NK-92 treated with Interleukin-12 subunit alpha and Interleukin-12 subunit beta, amount 100 ng/mL, for 24 hours (cell line): ENCODE measurements around the gene CCDC154.

Experiments
- DNase-seq: peaks from one replicate; lab custom pipeline; 2025; lab: John Stamatoyannopoulos, UW

CCDC154 gene

DNA sequence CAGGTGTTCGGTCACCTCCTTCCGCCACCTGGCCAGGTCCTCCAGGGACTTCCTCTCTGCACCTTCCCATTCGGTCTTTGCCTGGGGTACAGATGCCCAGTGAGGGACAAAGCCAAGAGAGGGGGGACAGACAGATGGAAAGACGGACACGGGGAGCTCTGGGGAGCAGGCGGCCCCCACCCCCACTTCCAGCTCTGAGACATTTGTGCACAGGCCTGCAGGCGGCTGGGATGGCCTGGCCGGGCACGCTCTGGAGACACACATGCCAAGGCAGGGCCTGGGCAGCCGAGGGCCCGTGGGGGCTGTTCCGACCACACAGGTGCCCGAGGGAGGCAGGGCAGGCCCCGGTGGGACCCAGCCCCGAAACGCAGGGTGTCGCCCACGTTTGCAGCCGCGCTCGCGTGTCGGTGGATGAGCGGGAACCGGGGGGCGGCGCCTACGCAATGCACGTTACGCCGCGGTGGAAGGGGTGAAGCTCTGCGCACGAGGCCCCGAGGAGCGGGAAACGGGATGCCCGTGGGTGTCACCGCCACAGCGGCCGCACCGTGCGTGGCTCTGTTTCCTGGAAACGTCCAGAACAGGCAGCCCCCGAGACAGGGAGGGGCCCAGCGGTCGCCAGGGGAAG, 7.5 kb downstream of the CCDC154 start:
- DNase-seq = no peak

DNA sequence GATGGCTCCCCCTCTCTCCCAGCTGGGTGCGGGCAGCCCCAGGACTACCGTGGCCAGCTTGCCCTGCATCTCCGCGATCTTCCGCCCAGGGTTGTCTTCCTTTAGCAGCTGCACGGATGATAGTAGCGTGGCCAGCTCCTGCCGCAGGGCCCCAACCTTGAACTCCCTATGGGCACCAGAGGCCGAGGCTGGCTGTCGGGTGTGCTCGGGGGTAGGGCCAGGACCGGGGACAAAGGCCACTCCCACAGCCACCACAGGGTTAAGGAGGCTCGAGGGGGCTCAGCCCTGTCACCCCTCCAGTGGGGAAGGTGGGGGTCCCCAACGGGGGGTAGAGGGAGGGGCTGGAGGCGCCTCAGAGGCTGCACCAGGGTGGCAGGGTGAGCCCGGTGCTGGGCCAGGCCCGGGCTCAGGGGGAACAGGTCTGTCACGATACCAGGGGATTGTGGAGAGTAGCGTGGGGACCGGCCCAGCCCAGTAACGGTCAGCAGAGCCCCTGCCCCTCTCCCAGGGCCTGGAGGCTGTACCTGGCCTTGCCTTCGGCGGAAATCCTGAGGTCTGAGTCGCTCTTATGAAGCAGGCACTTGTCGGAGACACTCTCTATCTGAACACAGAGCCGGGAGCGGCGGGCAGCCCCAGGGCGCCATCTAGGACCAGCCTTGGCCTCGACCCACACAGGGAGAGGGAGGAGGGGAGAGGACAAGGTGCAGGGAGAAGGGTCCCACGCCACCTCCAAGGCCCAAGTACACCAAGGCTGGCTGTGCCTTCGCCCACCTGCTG, 8.2 kb downstream of the CCDC154 start:
- no peak for DNase-seq

DNA sequence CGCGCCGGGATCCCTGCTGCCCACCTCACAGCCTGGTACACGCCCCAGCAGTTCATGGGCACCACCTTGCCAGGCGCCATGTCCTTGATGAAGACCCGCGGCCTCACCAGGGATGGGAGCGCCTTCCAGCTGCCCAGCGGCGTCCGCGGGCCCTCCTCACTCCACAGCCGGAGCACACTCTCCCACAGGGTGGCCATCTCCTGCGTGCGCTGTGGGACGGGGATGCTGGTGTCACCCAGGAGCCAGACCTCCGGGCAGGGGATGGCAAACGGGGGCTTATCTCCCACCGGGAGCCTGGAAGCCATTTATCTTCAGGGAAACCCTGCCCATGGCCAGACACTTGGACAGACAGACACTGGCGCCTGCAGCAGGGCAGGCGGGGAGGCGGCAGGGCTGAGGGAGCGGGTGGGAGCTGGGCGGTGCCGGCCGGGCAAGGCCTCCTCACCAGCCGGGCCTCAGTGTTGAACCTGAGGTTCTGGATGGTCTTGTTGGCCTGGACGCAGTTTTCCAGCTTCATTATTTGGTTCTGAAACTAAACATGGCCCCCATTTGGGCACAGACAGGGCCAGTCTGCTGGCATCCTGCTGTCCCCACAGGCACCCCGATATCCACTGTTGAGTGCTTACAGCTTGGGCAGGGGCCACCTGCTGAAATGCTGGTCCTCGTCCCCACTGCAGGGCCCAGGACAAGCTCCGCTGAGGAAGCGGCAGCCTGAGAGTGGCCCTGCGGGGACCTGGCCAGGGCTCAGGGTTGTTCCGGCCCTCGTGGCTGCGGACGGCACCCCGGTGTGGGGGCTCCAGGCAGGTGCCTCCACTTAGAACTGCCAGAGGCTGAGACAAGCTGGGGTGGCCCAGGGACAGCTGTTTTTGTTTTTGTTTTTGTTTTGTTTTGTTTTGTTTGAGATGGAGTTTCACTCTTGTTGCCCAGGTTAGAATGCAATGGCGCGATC, 9.4 kb downstream of the CCDC154 start:
- DNase-seq = no peak

DNA sequence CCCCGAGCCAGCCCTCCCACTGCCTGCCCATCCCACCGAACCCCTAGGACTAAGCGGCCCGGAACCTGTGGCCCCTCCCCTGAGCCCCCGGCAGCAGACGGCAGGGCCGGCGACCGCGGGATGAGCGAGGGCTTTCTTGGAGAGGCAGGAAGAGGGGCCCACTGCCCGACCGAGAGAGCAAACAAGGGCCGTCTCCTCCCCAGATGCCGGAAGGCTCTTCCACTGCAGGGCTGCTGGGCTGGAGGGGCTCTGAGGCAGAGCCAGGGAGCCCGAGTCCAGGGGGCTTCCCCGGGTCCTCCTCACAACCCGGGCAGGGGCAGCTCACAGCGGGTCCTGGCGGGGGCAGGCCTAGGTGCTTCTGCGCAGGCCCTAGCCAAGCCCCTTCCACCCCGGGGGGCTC, 10.6 kb downstream of the CCDC154 start:
- no peak for DNase-seq

DNA sequence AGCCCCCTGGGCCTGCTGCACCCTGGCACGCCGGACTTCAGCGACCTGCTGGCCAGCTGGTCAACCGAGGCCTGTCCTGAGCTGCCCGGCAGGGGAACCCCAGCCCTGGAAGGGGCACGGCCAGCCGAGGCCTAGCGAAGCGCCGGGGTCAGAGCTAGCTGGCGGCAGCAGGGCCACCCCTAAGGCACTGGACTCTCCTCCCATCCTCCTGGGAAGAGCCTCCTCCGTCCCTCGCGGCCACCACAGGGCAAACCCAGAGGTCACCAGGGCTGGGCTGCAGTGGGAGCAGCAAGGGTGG, 11.1 kb downstream of the CCDC154 start:
- DNase-seq = no peak

DNA sequence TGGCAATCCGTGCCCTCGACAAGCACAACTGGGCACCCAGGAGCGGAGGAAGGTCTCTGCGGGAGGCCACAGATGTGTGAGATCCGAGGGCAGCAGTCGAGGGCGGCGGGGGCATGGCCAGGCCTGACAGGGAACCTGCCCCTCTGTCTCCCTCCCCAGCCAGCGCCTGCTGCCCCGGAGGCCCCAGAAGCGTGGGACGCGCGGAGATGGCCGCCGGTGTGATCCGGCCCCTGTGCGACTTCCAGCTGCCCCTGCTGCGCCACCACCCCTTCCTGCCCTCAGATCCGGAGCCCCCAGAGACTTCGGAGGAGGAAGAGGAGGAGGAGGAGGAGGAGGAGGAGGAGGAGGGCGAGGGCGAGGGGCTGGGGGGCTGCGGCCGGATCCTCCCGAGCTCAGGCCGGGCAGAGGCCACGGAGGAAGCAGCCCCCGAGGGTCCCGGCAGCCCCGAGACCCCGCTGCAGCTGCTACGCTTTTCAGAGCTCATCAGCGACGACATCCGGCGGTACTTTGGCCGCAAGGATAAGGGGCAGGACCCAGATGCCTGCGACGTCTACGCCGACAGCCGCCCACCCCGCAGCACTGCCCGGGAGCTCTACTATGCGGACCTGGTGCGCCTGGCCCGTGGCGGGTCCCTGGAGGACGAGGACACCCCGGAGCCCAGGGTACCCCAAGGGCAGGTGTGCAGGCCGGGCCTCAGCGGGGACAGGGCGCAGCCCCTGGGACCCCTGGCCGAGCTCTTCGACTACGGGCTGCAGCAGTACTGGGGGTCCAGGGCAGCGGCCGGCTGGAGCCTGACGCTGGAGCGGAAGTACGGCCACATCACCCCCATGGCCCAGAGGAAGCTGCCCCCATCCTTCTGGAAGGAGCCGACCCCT, 11.7 kb downstream of the CCDC154 start:
- no peak for DNase-seq

DNA sequence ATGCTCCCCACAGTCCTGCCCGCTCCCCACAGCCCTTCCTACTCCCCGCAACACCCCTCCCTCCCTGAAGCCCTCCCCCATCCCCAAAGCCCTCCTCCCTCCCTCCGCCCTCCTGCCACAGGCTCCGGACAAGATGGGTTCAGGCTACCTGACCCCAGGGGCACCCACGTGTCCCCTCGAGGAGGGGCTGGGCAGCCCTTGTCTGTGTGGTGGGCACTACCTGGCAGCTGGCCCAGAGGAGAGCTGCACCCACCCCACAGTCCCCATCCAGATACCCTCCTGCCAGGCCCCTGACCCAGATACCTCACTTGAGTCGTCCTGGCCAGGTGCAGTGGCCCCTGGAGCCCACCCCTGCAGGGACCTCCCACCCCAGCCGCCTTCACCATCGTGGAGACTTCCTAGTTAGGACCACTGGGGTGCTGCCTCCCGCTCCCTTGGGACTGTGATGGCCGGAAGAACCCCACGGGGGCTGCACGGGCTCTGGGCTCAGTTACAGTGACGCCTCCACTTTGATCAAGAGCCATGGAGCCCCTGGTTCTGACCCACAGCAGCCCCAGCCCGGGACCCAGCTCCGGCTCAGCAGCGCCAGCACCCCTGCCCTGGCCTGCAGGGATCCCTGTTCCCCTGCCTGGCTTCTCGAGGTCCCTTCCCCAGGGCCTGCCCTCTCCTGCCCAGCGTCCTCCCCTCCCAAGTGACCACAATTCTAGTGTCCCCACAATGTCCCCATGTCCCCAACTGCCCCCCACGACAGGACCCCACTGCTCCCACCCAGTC, 12.7 kb downstream of the CCDC154 start:
- no peak for DNase-seq

DNA sequence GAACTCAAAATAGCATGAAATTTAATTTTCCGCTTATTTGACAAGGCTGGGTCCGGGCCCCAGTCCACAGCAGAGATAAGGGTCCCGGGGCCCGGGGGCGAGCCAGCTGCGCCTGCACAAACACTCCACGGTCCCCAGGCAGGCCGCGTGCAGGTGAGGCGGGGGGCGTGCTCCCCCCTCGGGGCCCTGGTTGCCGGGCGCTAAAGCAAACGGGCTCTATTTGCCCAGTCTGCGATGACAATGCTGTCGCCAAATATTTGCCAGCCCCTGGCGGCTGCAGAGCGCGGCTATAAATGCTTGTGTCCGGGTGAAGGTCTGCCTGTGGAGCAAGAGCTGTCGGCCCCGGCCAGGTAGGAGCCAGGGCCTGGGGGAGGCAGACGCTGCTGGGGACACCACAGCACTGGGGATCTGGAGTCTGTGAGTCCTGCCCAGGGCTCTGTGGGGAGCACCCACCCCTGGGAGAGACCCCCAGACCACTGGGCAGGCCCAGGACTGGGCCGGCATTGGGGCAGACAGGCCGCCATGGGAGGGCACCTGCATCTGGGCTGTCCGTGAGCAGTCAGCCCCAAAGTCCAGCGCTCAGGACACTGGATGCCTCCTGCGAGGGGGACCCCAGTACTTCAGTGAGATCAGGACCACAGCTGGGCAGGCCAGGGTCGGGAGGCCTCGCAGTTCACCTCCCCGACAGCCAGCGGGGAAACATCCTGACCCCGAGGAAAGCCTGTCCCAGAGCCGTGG, 13.4 kb downstream of the CCDC154 start, which contains the start of gene PERCC1:
Gene PERCC1, plus strand, starts transcription at position 320 of the 738 bp plus-strand sequence. CDS start 1,516 bp downstream, outside the sequence.
- DNase-seq = no peak

DNA sequence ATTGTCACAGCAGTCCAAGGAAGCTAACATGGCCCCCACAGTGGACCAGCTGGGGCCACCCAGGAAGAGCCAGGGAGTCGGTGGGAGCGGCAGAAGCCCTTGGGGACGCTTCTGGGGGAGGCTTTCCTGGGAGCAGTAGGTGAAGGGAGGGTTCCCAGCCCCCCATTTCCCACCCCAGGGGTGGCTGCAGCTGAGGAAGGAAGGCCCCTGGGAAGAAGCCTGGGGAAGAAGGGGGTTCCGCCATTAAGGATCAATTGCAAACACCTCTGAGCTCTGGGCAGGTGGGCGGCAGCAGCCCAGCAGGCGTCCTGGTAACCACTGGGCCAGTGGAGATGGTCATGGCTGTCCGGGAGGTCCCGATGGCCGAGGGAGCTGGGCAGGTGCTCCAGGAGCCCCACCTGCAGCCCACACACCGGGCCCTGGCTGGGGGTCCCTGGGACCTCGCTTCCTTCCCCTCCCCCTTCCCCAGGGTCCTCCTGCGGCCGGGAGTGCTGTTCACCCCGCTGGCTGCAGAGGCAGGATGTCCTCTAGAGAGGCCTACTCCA, 14.1 kb downstream of the CCDC154 start:
- DNase-seq = no peak

DNA sequence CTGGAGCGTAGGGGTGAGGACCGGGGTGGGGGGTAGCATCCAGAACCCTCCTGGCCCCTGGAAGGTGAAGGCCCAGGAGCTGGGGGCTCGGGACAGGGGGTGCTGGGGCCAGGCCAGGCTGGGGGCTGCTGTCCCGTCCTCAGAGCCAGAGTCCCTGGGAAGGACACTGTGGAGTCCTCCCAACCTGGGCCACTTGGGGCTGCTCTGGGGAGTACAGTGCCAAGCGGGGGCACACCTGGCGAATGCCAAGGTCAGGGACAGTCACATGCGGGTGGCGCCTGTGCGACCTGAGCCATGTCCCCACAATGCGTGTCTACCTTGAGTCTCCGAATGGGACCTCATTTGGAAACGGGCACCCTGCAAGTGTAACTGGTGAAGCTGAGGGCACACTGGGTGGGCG, 14.7 kb downstream of the CCDC154 start:
- no peak for DNase-seq

DNA sequence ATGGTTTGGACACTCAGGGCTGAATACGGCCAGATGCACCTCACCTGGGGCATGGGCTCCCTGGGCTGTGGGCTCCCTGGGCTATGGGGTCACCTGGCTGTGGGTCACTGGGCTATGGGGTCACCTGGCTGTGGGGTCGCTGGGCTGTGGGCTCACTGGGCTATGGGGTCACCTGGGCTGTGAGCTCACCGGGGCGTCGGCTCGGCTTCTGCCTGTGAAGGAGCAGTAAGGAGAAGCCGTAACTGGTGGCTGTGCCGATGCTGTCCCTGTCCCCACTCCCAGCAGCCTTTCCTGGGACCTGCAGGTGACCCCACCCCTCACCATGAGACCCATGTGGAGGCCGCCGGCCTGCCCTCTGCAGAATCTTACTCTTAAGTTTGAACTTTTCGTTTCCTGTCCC, 15.3 kb downstream of the CCDC154 start:
- no peak for DNase-seq

DNA sequence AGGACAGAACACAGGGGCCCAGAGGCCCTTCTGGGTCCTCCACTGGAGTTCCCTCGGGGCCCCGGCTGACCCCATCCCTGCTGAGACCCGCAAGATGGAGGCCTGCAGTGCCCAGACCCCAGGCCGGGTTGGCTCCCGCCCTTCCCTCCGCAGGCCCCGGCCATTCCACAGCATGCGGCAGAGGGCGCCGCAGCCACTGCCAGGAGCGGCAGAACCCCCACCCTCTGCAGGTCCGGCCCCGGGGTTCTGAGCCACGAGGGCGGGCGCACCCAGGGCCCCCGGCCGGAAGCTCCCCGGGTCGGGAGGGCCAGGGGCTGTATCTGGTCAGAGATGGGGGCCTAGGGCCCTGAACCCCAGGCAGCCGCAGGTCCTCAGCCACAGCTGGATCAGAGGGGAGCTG, 15.8 kb downstream of the CCDC154 start:
- DNase-seq = no peak

DNA sequence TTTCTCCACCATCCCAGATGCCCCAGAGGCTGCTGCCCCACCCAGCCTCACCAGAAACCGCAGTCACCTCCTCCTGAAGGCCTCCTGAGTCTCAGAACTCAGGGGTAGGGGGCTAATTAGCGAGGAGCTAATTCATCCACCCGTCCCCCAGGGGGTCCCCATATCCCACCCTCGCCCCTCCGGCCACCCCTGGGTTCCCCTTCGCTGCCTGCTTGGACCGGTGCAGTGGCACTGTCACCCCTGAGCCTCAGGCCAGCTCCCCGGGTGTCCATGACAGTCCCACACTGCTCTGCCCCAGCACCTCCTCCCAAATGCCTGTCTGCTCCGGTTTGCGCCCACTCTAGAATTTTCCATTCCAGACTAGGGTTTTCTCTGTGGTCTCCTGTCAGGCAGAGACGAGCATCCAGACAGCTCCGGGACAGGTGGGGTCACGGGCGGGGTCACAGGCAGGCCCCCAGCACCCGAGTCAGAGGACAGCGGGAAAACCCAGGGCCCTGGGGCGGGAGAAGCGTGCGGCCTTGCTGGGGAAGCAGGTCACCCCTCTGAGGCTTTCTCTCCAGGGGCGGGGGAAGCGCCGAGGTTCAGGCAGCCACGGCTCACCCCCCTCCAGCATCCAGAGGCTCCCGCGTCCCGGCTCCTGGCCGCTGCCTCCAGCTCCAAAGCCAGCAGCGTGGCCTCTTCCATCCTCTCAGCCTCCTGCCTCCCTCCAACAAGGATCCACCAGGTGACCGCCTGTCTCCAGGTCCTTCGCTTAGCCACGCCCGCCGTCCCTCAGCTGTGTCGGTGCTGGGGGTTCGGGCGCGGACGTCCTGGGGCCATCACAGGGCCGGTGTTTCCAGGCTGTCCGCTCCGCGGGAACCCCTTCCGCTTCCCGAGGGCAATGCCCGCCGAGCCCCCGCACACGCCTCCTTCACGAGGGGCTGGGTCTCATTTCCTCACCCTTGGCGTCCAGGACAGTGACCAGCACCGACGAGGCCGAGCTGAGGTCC, 16.6 kb downstream of the CCDC154 start:
- DNase-seq = no peak

DNA sequence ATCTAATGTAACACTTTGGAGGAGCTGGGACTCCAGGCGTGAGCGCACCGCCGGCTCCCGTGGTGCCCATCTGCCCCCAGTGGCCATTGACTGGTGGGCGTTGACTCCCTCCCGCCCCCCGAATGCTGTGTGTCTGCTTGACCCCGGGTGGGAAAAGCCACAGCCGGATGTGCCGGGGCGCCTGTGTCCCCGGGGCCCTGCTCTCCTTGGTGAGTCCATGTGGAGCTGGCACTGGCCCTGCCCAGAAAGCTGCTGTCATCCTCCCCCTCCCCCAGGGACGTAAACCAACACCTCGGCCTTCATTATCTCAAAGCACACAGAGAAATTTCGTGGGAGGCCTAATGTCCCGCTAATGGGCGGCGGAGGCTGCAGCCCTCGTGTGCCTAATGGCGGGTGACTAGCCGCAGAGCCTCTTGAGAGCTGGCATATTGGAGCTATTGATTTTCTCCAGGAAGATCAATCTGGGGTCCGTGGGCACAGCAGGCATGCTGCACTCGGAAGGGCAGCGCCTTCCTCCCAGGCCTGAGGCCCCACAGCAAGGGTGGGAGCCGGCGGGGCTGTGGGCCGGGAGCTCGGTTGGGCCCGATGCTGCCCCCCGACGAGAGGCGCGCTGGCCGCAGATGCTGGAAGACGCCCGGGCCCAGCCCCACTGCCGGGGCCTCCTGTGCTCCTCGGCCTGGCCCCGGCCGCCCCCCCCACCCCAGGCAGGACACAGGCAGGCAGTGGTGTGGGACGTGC, 17.5 kb downstream of the CCDC154 start:
- DNase-seq = no peak

DNA sequence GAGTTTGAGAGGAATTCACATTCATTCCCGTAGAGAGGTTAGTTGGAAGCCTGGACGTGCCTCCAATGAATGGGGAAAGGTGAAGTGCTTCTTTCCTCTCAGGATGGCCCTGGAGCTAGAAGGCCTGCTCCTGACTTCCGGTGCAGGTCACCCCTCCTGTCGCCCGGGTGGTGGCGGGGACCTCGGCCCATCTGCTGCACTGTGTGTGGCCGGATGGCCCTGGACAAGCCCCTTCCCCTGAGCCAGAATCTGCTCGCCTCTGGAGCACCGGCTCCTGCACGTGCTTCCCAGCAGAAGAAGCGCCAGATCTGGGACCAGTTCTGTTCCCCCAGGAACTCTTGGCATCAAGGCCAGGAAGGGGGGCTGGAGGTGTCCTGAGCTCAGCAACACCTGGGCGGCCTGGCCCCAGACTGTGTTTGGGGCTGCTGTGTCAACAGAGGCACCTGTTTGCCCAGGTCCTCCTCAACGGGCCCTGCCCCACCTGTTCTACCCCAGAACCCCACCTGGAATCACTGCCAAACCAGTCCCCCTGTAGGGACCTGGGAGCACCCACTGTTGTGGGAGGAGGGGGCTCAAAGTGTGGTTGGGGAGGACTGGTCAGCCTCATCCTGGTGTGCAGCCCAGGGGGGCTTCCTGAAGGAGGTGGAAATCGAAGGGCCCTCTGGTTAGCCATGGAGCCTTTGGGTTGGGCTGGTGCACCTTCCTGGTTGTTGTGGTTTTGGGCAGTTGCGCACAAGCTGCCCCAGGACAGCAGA, 18.6 kb downstream of the CCDC154 start:
- DNase-seq = no peak

DNA sequence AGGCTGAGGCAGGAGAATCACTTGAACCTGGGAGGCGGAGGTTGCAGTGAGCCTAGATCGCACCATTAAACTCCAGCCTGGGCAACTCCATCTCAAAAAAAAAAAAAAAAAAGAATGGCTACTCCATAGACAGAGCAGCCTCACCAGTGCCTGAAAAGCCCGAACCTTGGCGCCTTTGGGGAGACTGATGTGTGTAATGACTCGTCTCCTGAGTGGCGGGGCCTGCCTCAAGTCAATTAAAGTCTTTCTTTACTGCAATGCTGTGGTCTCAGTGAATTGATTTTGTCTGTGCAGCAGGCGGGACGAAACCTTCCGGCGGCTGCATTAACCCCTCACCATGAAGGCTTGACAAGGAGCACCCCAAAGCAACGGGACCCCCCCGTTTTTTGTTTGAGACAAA, 20.3 kb downstream of the CCDC154 start:
- no peak for DNase-seq

DNA sequence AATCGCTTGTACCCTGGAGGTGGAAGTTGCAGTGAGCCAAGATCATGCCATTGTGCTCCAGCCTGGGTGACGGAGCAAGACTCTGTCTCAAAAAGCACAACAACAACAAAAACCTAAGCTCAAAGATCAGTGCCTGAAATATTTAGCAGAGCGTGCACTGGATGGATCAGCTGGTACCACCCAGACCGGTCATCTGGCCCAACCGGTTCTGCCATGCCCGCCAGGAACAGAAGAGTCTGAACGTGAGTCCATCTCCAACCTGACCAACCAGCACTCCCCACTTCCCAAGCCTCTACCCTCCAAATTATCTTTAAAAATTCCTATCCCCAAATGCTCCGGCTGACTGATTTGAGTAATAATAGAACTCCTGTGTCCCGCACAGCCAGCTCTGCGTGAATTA, 22.3 kb downstream of the CCDC154 start:
- DNase-seq = no peak
